HepG2 (cell line): Measurements from ENCODE around the gene RPS27A. TPM values are rescaled to one million over a fixed set of nuclear protein-coding genes. Genes with fewer than 3 reads are reported as not detected.

ENCODE experiments used
- ASH2L ChIP-seq: fragments of 300-600, 200-600 bp; sonication (generic); IDR thresholded peaks from 2 replicates; pipeline ENCODE4 v1.7.0; 2017; ENCODE audit warnings: low read depth, mild to moderate bottlenecking, moderate library complexity, mixed read lengths, low read length; ENCODE audit not compliant: insufficient read length
- BATF2 ChIP-seq: sonication (generic); formaldehyde crosslinking; IDR thresholded peaks from 2 replicates; pipeline ENCODE4 v1.8.0; 2022; ENCODE audit warnings: mild to moderate bottlenecking, missing genetic modification reagents, moderate library complexity
- CCAR2 ChIP-seq: fragments of 200-400 bp; formaldehyde crosslinking; optimal IDR thresholded peaks from 2 replicates; pipeline ENCODE3; 2018; ENCODE audit warnings: low read depth, mild to moderate bottlenecking, low read length, moderate library complexity
- CSRNP1 ChIP-seq: sonication (generic); formaldehyde crosslinking; IDR thresholded peaks from 2 replicates; pipeline ENCODE4 v1.8.1; 2023; ENCODE audit warnings: mild to moderate bottlenecking, missing genetic modification reagents
- FOXM1 ChIP-seq: sonication (generic); formaldehyde crosslinking; IDR thresholded peaks from 2 replicates; pipeline ENCODE4 v1.5.0; 2020; ENCODE audit warnings: missing genetic modification reagents
- GATAD2A ChIP-seq: IDR thresholded peaks from 2 replicates; pipeline ENCODE4 v1.6.1; 2016
- IKZF1 ChIP-seq: fragments of 450-650 bp; IDR thresholded peaks from 2 replicates; pipeline ENCODE4 v1.7.1; 2016
- IRF2 ChIP-seq: IDR thresholded peaks from 2 replicates; pipeline ENCODE4 v1.6.1; 2018; ENCODE audit warnings: missing genetic modification reagents, missing compliant biosample characterization
- PCBP2 ChIP-seq: fragments of 200-400 bp; formaldehyde crosslinking; optimal IDR thresholded peaks from 2 replicates; pipeline ENCODE3; 2018; ENCODE audit warnings: low read length, low read depth; ENCODE audit not compliant: poor library complexity, severe bottlenecking
- SMARCC2 ChIP-seq: fragments of 450-650 bp; IDR thresholded peaks from 2 replicates; pipeline ENCODE4 v1.6.1; 2017; ENCODE audit warnings: antibody characterized with exemption, mild to moderate bottlenecking
- SPEN ChIP-seq: sonication (generic); formaldehyde crosslinking; IDR thresholded peaks from 2 replicates; pipeline ENCODE4 v1.5.1; 2020; ENCODE audit warnings: low read depth, mild to moderate bottlenecking, missing genetic modification reagents
- THAP11 ChIP-seq: IDR thresholded peaks from 2 replicates; pipeline ENCODE4 v1.6.1; 2016; ENCODE audit warnings: missing biosample characterization, missing genetic modification reagents
- TRAFD1 ChIP-seq: sonication (generic); formaldehyde crosslinking; IDR thresholded peaks from 2 replicates; pipeline ENCODE4 v1.5.1; 2020; ENCODE audit warnings: missing genetic modification reagents, mild to moderate bottlenecking, borderline replicate concordance
- ZBTB44 ChIP-seq: sonication (generic); formaldehyde crosslinking; IDR thresholded peaks from 2 replicates; pipeline ENCODE4 v1.4.0; 2020; ENCODE audit warnings: missing genetic modification reagents
- ZFP36L1 ChIP-seq: sonication (generic); formaldehyde crosslinking; IDR thresholded peaks from 2 replicates; pipeline ENCODE4 v1.8.0; 2022; ENCODE audit warnings: mild to moderate bottlenecking, missing genetic modification reagents, moderate library complexity
- ZMYM2 ChIP-seq: sonication (generic); formaldehyde crosslinking; IDR thresholded peaks from 2 replicates; pipeline ENCODE4 v1.8.0; 2022; ENCODE audit warnings: mild to moderate bottlenecking, missing genetic modification reagents
- ZNF513 ChIP-seq: sonication (generic); formaldehyde crosslinking; conservative IDR thresholded peaks from 2 replicates; pipeline ENCODE4 v1.5.0; 2020; ENCODE audit warnings: missing genetic modification reagents
- ZNF550 ChIP-seq: sonication (generic); formaldehyde crosslinking; IDR thresholded peaks from 2 replicates; pipeline ENCODE4 v1.4.0; 2020; ENCODE audit warnings: mild to moderate bottlenecking, missing genetic modification reagents, borderline replicate concordance
- ZNF619 ChIP-seq: sonication (generic); formaldehyde crosslinking; IDR thresholded peaks from 2 replicates; pipeline ENCODE4 v1.4.0; 2020; ENCODE audit warnings: mild to moderate bottlenecking, missing genetic modification reagents
- ZNF724P ChIP-seq: sonication (generic); formaldehyde crosslinking; IDR thresholded peaks from 2 replicates; pipeline ENCODE4 v1.8.0; 2022; ENCODE audit warnings: missing genetic modification reagents, borderline replicate concordance
- polyA plus RNA-seq, 8 experiments: library from polyadenylated mRNA; depleted of rRNA in 3 of 8; stranded (reverse) in 7 of 8; unstranded in 1 of 8; fragments of >200 nt; fragmentation: Illumina TruSeq in 4 of 8; extraction: Trizol in 4 of 8; gene quantifications; 2 replicates each; pipeline versions ENCODE4 v1.2.1 to v1.2.3, GENCODE V29; 2011 to 2016; ENCODE audit warnings: low read depth in 4 of 8, missing spikeins in 1 of 8, mixed read lengths in 1 of 8; ENCODE audit not compliant: insufficient read depth in 1 of 8
- total RNA-seq, 5 experiments: library from RNA; depleted of rRNA; stranded (reverse); fragments of >200 nt; fragmentation: Illumina TruSeq; extraction: Trizol; gene quantifications; 2 replicates each; pipeline ENCODE4 v1.2.3, GENCODE V29; 2016; ENCODE audit warnings: low read depth in 1 of 5
- TF ChIP-seq, protein P1 (sequence below): sonication (generic); formaldehyde crosslinking; IDR thresholded peaks from 2 replicates; pipeline ENCODE4 v1.5.1; 2020; ENCODE audit warnings: missing genetic modification reagents, mild to moderate bottlenecking, borderline replicate concordance

Gene RPS27A
- total and polyA plus RNA-seq, 2 of the 13 experiments (the other 11 are each of a cell fraction or from before 2014, with no cell fraction given), result 2,779 to 3,269 TPM

- TF ChIP-seq ZNF513 (CRISPR knock-in tag) (no peak), CCAR2 (no peak), ZFP36L1 (CRISPR knock-in tag) (peak; percentile 88), PCBP2 (no peak), TRAFD1 (CRISPR knock-in tag) (peak; percentile 93), THAP11 (peak; percentile 97), SMARCC2 (no peak), IKZF1 (no peak), SPEN (CRISPR knock-in tag) (peak; percentile 99), BATF2 (CRISPR knock-in tag) (no peak), ASH2L (peak; percentile 99), GATAD2A (CRISPR knock-in tag) (peak; percentile 94), FOXM1 (CRISPR knock-in tag) (no peak), CSRNP1 (CRISPR knock-in tag) (peak; percentile 90), IRF2 (peak; percentile 100), ZNF619 (CRISPR knock-in tag) (peak; percentile 100), ZBTB44 (CRISPR knock-in tag) (peak; percentile 80; the same call in 1 of the 2 replicates), ZNF550 (CRISPR knock-in tag) (peak; percentile 95), ZMYM2 (no peak; the same call in none of the 2 replicates), ZNF724P (CRISPR knock-in tag) (peak; percentile 88; the same call in 1 of the 2 replicates)
- TF ChIP-seq, protein P1, sequence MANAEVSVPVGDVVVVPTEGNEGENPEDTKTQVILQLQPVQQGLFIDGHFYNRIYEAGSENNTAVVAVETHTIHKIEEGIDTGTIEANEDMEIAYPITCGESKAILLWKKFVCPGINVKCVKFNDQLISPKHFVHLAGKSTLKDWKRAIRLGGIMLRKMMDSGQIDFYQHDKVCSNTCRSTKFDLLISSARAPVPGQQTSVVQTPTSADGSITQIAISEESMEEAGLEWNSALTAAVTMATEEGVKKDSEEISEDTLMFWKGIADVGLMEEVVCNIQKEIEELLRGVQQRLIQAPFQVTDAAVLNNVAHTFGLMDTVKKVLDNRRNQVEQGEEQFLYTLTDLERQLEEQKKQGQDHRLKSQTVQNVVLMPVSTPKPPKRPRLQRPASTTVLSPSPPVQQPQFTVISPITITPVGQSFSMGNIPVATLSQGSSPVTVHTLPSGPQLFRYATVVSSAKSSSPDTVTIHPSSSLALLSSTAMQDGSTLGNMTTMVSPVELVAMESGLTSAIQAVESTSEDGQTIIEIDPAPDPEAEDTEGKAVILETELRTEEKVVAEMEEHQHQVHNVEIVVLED, result peak; percentile 87; the same call in 1 of the 2 replicates
Observed at GRCh38 chr2:55268907-55269644, 36.6 kb downstream of the RPS27A start, which contains the start of gene MTIF2 (continued).
